Common myeloid progenitor, CD34-positive (primary cell): ENCODE results near the gene PTPRN2.

ENCODE experiments used
- CTCF ChIA-PET: fragments of 350-600 bp; sonication (Branson Sonifier 250); formaldehyde crosslinking; loops from one replicate; lab custom pipeline; 2021; ENCODE audit warnings: antibody characterized with exemption; lab: Charles Lee
- POLR2A ChIA-PET: fragments of 350-600 bp; sonication (Branson Sonifier 250); formaldehyde crosslinking; loops from one replicate; lab custom pipeline; 2021; ENCODE audit warnings: antibody characterized with exemption; lab: Charles Lee
- DNase-seq, 3 donors: peaks; one replicate each; pipeline versions ENCODE4 v3.0.0 to v3.0.0-alpha.2; 2013
- H3K27ac ChIP-seq, 2 experiments: 1 replicate in 1 of 2; 2 replicates in 1 of 2; pipeline ENCODE4 v1.7.0; 2013; ENCODE audit warnings: inconsistent platforms in 2 of 2, low read length in 2 of 2, mild to moderate bottlenecking in 2 of 2, low read depth in 1 of 2, moderate library complexity in 1 of 2; ENCODE audit not compliant: severe bottlenecking in 2 of 2, insufficient read depth in 1 of 2, poor library complexity in 1 of 2
- H3K27me3 ChIP-seq, 5 experiments: replicated peaks in 2 of 5; 1 replicate in 3 of 5; 2 replicates in 2 of 5; pipeline versions ENCODE4 v1.6.1 to v1.7.0; 2013; ENCODE audit warnings: low read length in 4 of 5, mild to moderate bottlenecking in 2 of 5, moderate library complexity in 2 of 5, inconsistent platforms in 1 of 5; ENCODE audit not compliant: insufficient read depth in 5 of 5, control insufficient read depth in 4 of 5
- H3K36me3 ChIP-seq, 4 experiments: 1 replicate in 2 of 4; 2 replicates in 2 of 4; pipeline versions ENCODE4 v1.6.1 to v1.7.0; 2013; ENCODE audit warnings: low read length in 3 of 4, control low read depth in 1 of 4, mild to moderate bottlenecking in 1 of 4; ENCODE audit not compliant: control insufficient read depth in 4 of 4, insufficient read depth in 4 of 4
- H3K4me1 ChIP-seq, 4 experiments: 1 replicate in 3 of 4; 2 replicates in 1 of 4; pipeline versions ENCODE4 v1.6.1 to v1.7.1; 2013; ENCODE audit warnings: low read length in 3 of 4, mild to moderate bottlenecking in 3 of 4, control low read depth in 1 of 4, inconsistent platforms in 1 of 4, moderate library complexity in 1 of 4; ENCODE audit not compliant: control insufficient read depth in 4 of 4, insufficient read depth in 4 of 4; ENCODE audit errors: control extremely low read depth in 1 of 4
- H3K4me3 ChIP-seq, 7 experiments: 1 replicate in 4 of 7; 2 replicates in 3 of 7; pipeline versions ENCODE4 v1.5.1 to v1.7.0; 2013; ENCODE audit warnings: mild to moderate bottlenecking in 7 of 7, low read length in 6 of 7, moderate library complexity in 6 of 7, inconsistent platforms in 2 of 7, low read depth in 2 of 7, control low read depth in 1 of 7; ENCODE audit not compliant: insufficient read depth in 4 of 7, control insufficient read depth in 1 of 7; ENCODE audit errors: extremely low read depth in 1 of 7
- H3K9me3 ChIP-seq, 5 experiments: 1 replicate in 4 of 5; 2 replicates in 1 of 5; pipeline versions ENCODE4 v1.6.1 to v1.7.1; 2013; ENCODE audit warnings: low read length in 4 of 5, mild to moderate bottlenecking in 2 of 5, inconsistent platforms in 1 of 5, low read depth in 1 of 5, moderate library complexity in 1 of 5; ENCODE audit not compliant: control insufficient read depth in 4 of 5, insufficient read depth in 2 of 5; ENCODE audit errors: control extremely low read depth in 1 of 5
- WGBS: methylation state at CpG from one replicate; pipeline ENCODE4 v1.1.5; 2013; ENCODE audit not compliant: insufficient coverage; 5-methylcytosine and 5-hydroxymethylcytosine counted together

The PTPRN2 gene

GRCh38 chr7:158107806-158108205 is 479.8 kb downstream of the PTPRN2 start:
- no peaks in the 10 kb centered on the region for H3K4me1 ChIP-seq
- no peaks in the 10 kb centered on the region for H3K27me3 ChIP-seq
- no peak for DNase-seq
- peaks cover 0 to 52% (median 6%) of the 10 kb centered on the region in 5 experiments for H3K9me3 ChIP-seq
- H3K27ac ChIP-seq = no peak overlapping the region
- H3K36me3 ChIP-seq = no peaks in the 10 kb centered on the region
- ChIA-PET POLR2A (no interaction called here), CTCF (no interaction called here)
- WGBS = 85% methylated on average over 2 of the region's 2 CpGs
- no peak overlapping the region for H3K4me3 ChIP-seq

- ChIA-PET POLR2A (no interaction called here), CTCF (no interaction called here)
- H3K9me3 ChIP-seq = peaks cover 0 to 50% (median 2%) of the 10 kb centered on the region in 5 experiments
- H3K27ac ChIP-seq = no peak overlapping the region
- DNase-seq = no peak
- no peaks in the 10 kb centered on the region for H3K27me3 ChIP-seq
- H3K4me3 ChIP-seq = no peak overlapping the region
- H3K36me3 ChIP-seq = no peaks in the 10 kb centered on the region
- H3K4me1 ChIP-seq = no peaks in the 10 kb centered on the region
- WGBS = 87% methylated on average over 2 of the region's 3 CpGs
Measured at GRCh38 chr7:158106272-158106671, 481.4 kb downstream of the PTPRN2 start.

DNA sequence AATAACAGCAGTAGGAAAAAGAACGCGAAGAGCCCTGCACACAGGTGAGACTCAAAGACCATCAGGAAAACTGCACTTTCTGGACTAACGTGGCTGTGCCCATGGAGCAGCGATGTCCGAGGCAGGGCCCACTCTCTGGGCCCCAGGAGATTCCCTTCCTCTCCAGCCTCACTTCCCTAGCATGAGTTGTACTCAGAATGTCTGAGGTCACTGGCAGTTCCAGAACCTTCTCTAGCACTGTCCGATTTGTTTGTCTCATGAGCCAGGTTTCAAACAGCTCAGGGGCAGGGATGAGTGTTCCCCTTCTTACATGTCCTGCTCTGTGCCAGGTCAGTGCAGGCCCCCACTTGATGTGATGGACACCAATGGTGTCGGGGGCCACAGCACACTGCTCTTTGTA is 484.2 kb downstream of the PTPRN2 start:
- H3K27me3 ChIP-seq = no peaks in the 10 kb centered on the region
- H3K4me1 ChIP-seq = no peaks in the 10 kb centered on the region
- POLR2A ChIA-PET = no interaction called here
- WGBS = 98% methylated on average over 7 of the region's 7 CpGs
- peaks cover 0 to 31% (median 0%) of the 10 kb centered on the region in 5 experiments for H3K9me3 ChIP-seq
- no peak overlapping the region for H3K4me3 ChIP-seq
- no peak for DNase-seq
- no peaks in the 10 kb centered on the region for H3K36me3 ChIP-seq
- H3K27ac ChIP-seq = no peak overlapping the region
- CTCF ChIA-PET = no interaction called here

DNA sequence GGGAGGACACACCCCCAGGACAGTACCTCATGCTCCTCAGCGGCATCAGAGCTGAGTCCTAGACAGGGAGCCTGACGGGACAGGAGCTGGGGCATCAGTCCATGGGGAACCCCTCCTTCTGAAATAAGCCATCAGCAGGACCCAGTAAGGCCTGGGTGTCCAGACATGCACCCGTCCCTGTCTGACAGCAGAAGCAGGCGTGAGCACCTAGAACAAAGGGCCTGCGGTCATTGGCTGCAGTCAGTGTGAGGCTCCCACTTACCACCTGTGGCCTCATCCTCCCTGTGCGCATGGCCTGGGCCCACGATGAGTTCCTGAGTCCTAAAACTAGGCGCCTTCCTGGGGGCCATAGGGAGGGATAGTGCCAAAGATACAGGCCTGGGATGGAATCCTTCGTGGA is 484.7 kb downstream of the PTPRN2 start:
- no peak overlapping the region for H3K4me3 ChIP-seq
- H3K9me3 ChIP-seq = peaks cover 0 to 27% (median 0%) of the 10 kb centered on the region in 5 experiments
- DNase-seq = no peak
- POLR2A ChIA-PET = no interaction called here
- H3K27me3 ChIP-seq = no peaks in the 10 kb centered on the region
- no peaks in the 10 kb centered on the region for H3K36me3 ChIP-seq
- H3K4me1 ChIP-seq = no peaks in the 10 kb centered on the region
- CTCF ChIA-PET = no interaction called here
- 90% methylated on average over 4 of the region's 9 CpGs for WGBS
- H3K27ac ChIP-seq = no peak overlapping the region

- Histone ChIP-seq H3K27me3 (no peaks in the 10 kb centered on the region), H3K4me3 (no peak overlapping the region), H3K36me3 (no peaks in the 10 kb centered on the region), H3K27ac (no peak overlapping the region), H3K9me3 (peaks cover 0 to 21% (median 0%) of the 10 kb centered on the region in 5 experiments), H3K4me1 (no peaks in the 10 kb centered on the region)
- CTCF ChIA-PET = no interaction called here
- 88% methylated on average over 14 of the region's 14 CpGs for WGBS
- POLR2A ChIA-PET = no interaction called here
- no peak for DNase-seq
Measured at GRCh38 chr7:158101821-158102450, 485.7 kb downstream of the PTPRN2 start.

- Histone ChIP-seq H3K27ac (no peak overlapping the region), H3K4me3 (no peak overlapping the region), H3K27me3 (no peaks in the 10 kb centered on the region), H3K9me3 (peaks cover 0 to 14% (median 0%) of the 10 kb centered on the region in 5 experiments), H3K36me3 (no peaks in the 10 kb centered on the region), H3K4me1 (no peaks in the 10 kb centered on the region)
- CTCF ChIA-PET = no interaction called here
- 95% methylated on average over 43 of the region's 54 CpGs for WGBS
- POLR2A ChIA-PET = no interaction called here
- no peak for DNase-seq
Measured at GRCh38 chr7:158098125-158099030, 489.2 kb downstream of the PTPRN2 start.
